PC-9 (cell line): ENCODE results near the gene AHSG.

Source experiments
- EZH2 ChIP-seq: fragments of 200-600 bp; sonication (generic); IDR thresholded peaks from 2 replicates; pipeline ENCODE4 v1.8.0; 2017; ENCODE audit warnings: antibody characterized with exemption, low read depth
- TF ChIP-seq, protein P1 (sequence below): fragments of 200-600 bp; sonication (generic); conservative IDR thresholded peaks from 2 replicates; pipeline ENCODE4 v1.6.1; 2017; ENCODE audit warnings: mixed run types, antibody characterized with exemption, mild to moderate bottlenecking, moderate library complexity

DNA sequence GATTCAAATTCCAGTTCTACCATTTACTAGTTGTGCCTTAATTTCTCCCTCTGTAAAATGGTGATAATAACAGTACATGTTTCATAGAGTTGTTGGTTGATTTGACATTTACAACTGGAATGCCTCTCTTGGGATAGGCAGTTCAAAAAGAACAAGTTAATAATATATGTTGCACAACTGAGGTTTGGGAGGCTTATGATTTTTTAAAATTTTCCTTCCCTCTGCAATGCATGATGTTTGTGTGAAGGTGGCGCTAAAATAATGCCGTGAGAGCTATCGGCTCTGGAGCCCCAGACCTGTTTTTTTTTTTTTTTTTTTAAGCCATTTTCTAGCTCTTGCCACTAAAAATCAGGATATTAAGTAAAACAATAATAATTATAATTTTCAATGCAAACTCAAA, 23.7 kb upstream of the AHSG start:
- TF ChIP-seq, protein P1, sequence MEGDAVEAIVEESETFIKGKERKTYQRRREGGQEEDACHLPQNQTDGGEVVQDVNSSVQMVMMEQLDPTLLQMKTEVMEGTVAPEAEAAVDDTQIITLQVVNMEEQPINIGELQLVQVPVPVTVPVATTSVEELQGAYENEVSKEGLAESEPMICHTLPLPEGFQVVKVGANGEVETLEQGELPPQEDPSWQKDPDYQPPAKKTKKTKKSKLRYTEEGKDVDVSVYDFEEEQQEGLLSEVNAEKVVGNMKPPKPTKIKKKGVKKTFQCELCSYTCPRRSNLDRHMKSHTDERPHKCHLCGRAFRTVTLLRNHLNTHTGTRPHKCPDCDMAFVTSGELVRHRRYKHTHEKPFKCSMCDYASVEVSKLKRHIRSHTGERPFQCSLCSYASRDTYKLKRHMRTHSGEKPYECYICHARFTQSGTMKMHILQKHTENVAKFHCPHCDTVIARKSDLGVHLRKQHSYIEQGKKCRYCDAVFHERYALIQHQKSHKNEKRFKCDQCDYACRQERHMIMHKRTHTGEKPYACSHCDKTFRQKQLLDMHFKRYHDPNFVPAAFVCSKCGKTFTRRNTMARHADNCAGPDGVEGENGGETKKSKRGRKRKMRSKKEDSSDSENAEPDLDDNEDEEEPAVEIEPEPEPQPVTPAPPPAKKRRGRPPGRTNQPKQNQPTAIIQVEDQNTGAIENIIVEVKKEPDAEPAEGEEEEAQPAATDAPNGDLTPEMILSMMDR: peak; percentile 40; the same call in 1 of the 2 replicates
- no peak for TF ChIP-seq EZH2
